H1 (cell line): ENCODE data around the gene USP6.

Experiments
- ATF3 ChIP-seq: IDR thresholded peaks from 2 replicates; pipeline ENCODE4 v1.6.1; 2011; ENCODE audit warnings: low read depth, mild to moderate bottlenecking, low read length; ENCODE audit not compliant: insufficient read depth
- BACH1 ChIP-seq: IDR thresholded peaks from 2 replicates; pipeline ENCODE4 v1.6.1; 2012; ENCODE audit warnings: low read length, improper control_type of control experiment
- CBX5 ChIP-seq: fragments of 300-800, 300-1000 bp; sonication (generic); IDR thresholded peaks from 2 replicates; pipeline ENCODE4 v1.7.1; 2016; ENCODE audit warnings: antibody characterized with exemption, low read length, low read depth
- CTCF ChIP-seq, 3 experiments: IDR thresholded peaks; 1 replicate in 2 of 3; 2 replicates in 1 of 3; pipeline versions ENCODE4 v1.5.1 to v1.6.1; 2011; ENCODE audit warnings: low read length in 3 of 3, mild to moderate bottlenecking in 3 of 3, inconsistent platforms in 2 of 3, low read depth in 1 of 3, moderate library complexity in 1 of 3; ENCODE audit not compliant: insufficient read depth in 1 of 3; ENCODE audit errors: control extremely low read depth in 1 of 3
- EP300 ChIP-seq, 2 experiments: IDR thresholded peaks; 1 replicate in 1 of 2; 2 replicates in 1 of 2; pipeline ENCODE4 v1.6.1; 2011 to 2012; ENCODE audit warnings: low read depth in 2 of 2, low read length in 2 of 2, mild to moderate bottlenecking in 2 of 2, borderline replicate concordance in 1 of 2, inconsistent platforms in 1 of 2, moderate library complexity in 1 of 2
- EZH2 ChIP-seq: fragments of 200-600 bp; sonication (generic); IDR thresholded peaks from 2 replicates; pipeline ENCODE4 v1.7.1; 2012; ENCODE audit warnings: low read depth, mild to moderate bottlenecking, moderate library complexity, low read length, inconsistent platforms; ENCODE audit not compliant: severe bottlenecking
- HDAC2 ChIP-seq, 2 experiments: fragments of 300-600 bp in 1 of 2; sonication (generic) in 1 of 2; IDR thresholded peaks; 2 replicates each; pipeline ENCODE4 v1.6.1; 2011 to 2012; ENCODE audit warnings: low read depth in 2 of 2, low read length in 2 of 2, mild to moderate bottlenecking in 2 of 2, moderate library complexity in 2 of 2, borderline replicate concordance in 1 of 2, inconsistent platforms in 1 of 2
- MAFK ChIP-seq: IDR thresholded peaks from 2 replicates; pipeline ENCODE4 v1.6.1; 2012; ENCODE audit warnings: low read depth, mild to moderate bottlenecking, improper control_type of control experiment, low read length
- POLR2A ChIP-seq, 2 experiments: IDR thresholded peaks; 1 replicate in 1 of 2; 2 replicates in 1 of 2; pipeline ENCODE4 v1.6.1; 2011; ENCODE audit warnings: low read depth in 2 of 2, low read length in 2 of 2, mild to moderate bottlenecking in 2 of 2; ENCODE audit errors: control extremely low read depth in 1 of 2
- POLR2AphosphoS5 ChIP-seq: IDR thresholded peaks from 2 replicates; pipeline ENCODE4 v1.6.1; 2011; ENCODE audit warnings: low read depth, low read length
- RAD21 ChIP-seq, 2 experiments: IDR thresholded peaks in 1 of 2; conservative IDR thresholded peaks in 1 of 2; 2 replicates each; pipeline ENCODE4 v1.6.1; 2011; ENCODE audit warnings: low read depth in 2 of 2, low read length in 2 of 2, improper control_type of control experiment in 1 of 2, inconsistent platforms in 1 of 2, mild to moderate bottlenecking in 1 of 2, moderate library complexity in 1 of 2
- TAF1 ChIP-seq: IDR thresholded peaks from 2 replicates; pipeline ENCODE4 v1.6.1; 2011; ENCODE audit warnings: mild to moderate bottlenecking, low read depth, low read length
- USF2 ChIP-seq: IDR thresholded peaks from 2 replicates; pipeline ENCODE4 v1.6.1; 2011; ENCODE audit warnings: low read length, improper control_type of control experiment
- ZNF274 ChIP-seq: IDR thresholded peaks from 2 replicates; pipeline ENCODE4 v1.7.0; 2012; ENCODE audit warnings: low read length, borderline replicate concordance; ENCODE audit errors: extremely low read depth

DNA sequence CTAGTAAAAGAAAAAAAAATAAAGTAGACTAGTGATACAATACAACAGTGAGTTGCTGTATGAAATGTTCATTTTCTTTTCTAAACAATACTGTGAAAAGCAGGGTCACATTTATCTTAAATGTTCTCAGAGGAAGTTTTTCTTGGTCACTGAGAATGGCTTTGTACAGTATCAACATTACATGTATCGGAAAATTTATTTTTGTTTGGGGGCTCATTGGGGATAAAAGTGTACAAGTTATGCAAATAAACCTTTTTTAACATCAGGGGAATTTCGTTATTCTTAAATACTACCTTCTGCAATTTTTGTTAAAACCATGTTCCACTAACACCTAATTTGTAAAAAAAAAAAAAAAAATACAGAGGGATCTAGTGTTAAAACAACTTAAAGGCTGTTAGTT is 84.5 kb downstream of the USP6 start:
- TF ChIP-seq CTCF (IDR thresholded peaks at IDR 0.05; ENCODE audit: control extremely low read depth in 1 of 3, insufficient read depth in 1 of 3, low read depth in 1 of 3, low read length in 3 of 3) (no peak), POLR2A (IDR thresholded peaks at IDR 0.05; ENCODE audit: control extremely low read depth in 1 of 2, low read depth in 2 of 2, low read length in 2 of 2) (no peak), USF2 (no peak), POLR2AphosphoS5 (no peak), ATF3 (no peak), BACH1 (no peak), ZNF274 (no peak), EZH2 (no peak), RAD21 (IDR thresholded peaks at IDR 0.05 in 1 of 2, conservative IDR thresholded peaks at IDR 0.05 in 1 of 2; ENCODE audit: low read depth in 2 of 2, low read length in 2 of 2) (no peak), MAFK (no peak), CBX5 (no peak), HDAC2 (IDR thresholded peaks at IDR 0.05; ENCODE audit: borderline replicate concordance in 1 of 2, low read depth in 2 of 2, low read length in 2 of 2) (no peak), TAF1 (no peak), EP300 (IDR thresholded peaks at IDR 0.05; ENCODE audit: borderline replicate concordance in 1 of 2, low read depth in 2 of 2, low read length in 2 of 2) (no peak)
